ENCODE measurements around the gene REPS1.
A peak's percentile ranks its signal among the peaks of the same experiment; 100 is the strongest.

REPS1 gene

DNA sequence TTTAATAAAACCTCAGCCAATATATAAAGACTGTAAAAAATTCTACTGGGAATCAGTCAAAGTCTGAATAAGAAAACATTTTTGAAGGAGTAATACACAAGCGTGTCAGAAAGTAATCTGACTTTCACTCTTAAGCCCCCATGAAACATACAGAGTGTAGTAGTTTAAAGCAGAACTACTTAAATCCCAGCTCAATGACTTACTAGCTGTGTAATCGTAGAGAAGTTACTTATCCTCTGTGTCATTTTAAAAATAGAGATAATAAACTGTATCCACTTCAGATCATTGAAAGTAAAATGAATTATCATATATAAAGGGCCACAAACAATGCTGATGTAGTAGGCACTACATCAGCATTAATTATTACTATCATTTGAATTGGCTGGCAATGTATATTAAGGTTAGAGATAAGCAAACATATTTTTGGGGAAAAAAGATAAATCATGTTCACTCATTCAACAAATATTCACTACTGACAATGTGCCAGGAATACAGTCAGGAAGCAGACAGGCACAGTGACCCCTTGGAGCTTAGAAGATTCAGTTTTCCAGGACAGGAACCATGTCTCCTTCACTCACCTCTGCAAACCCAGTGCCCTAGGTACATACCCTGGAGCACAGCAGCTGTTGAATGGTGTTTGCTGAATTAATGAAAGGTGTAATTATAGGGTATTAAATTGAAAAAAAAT lies 14.4 kb downstream of the REPS1 start:
- intact Hi-C loops (cut with DNase I) = loop anchor here (2.0 kb wide), 1 partner anchor 13 kb away; no protein-coding TSS in a partner anchor
- DNase-seq = no peak

DNA sequence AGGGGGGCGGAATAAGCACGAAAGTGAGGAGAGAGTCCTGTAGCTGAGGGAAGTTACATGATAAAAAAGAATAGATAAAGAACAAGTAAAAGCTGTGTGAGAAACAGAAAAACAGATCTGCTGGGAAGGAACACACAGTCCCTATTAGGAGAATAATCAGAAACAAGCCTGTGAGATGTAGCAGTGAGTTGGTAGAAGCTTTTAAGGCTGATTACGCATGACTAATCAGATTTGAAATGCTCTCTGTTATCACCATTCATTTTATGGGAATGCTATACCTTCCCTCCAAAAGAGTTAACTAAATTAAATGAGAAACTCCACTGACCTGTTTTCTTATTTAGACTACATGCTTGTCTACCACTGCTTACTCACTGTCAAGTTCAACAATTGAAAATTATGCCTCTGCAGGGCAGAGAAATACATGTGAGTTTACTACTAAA lies 15.8 kb downstream of the REPS1 start:
- DNase-seq = no peak
- intact Hi-C loops (cut with DNase I) = loop anchor here (2.0 kb wide), 1 partner anchor 15 kb away; no protein-coding TSS in a partner anchor

DNA sequence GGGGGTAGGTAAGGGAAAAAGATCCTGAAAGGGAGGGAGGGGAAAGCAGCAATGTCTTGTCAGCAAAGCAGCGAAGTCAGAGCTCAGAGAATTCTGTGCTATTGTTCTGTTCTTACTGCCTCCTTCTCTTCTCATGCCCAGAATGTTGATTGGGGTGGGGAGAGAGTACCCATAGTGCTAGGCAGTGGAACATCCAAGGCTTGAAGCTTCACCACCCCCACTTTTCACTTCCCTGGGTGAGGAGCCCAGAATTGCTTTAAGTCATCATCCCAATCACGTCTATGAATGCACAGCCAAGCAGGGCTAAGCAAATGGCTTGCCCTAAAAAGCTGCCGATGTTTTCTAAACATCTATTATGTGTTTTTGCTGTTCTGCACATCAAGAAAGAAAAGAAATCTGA lies 16.5 kb downstream of the REPS1 start:
- intact Hi-C loops (cut with DNase I) = no loop called here
- DNase-seq = peak in 7 of 10 donors; percentile 23 to 87 (median 42)

DNA sequence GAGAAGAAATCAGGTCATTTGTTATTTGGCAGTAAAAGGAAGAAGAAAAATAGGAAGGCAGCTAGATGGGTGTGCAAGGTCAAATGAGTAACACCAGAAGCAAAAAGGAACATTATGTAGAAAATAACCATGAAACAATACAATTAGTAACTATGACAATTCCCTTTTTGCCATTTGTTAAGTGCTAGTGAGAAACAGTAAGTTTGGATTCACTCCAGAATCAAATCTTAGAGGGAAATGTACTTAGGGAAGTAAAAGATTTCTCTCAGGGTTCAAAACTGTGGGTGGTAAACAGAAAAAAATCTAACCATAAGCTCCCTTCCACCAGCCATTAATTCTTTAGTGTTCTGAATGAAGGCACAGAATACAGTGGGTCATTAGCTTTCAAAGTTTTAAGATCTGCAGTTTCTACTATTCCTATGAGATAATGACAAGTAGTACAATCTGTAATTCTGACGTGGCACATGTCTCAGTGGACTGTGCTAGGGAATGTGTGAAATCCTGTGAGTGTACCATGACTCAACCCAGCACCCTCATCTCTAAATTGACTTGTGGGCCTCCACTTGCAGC lies 17.1 kb downstream of the REPS1 start:
- intact Hi-C loops (cut with DNase I) = no loop called here
- DNase-seq = peak in 1 of 10 donors; percentile 64

DNA sequence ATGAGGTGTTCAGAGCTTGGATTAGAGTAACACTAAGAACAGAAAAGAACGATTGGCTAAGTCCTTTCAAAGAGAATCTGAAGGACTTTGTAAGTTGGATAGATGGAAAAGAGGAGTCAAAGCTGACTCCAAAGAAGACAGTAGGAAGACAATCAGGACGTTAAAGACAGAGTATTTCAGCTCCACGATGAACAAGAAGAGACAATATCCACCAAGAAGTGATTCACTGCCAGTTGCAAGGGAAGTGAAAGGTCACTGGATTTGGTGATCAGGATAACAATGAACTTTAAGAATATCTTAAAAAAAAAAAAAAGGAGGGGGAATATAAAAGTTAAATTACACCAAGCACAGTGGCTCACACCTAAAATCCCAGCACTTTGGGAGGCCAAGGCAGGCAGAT lies 17.9 kb downstream of the REPS1 start:
- DNase-seq = no peak
- intact Hi-C loops (cut with DNase I) = no loop called here

DNA sequence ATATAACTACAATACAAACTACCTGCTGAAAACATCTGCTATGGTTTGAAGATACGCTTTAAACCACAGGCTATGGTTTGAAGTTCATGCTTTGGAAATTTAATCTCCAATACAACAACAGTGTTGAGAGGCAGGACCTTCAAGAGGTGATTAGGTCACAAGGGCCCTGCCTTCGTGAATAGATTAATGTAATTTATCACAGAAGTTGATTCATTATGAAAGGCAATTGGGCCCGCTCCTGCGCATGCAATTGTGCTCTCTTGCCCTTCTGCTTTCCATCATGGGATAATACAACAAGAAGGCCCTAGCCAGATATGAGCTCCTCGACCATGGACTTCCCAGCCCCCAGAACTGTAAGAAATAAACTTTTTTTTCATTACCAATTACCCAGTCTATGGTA lies 21.2 kb downstream of the REPS1 start:
- DNase-seq = no peak
- intact Hi-C loops (cut with DNase I) = no loop called here

DNA sequence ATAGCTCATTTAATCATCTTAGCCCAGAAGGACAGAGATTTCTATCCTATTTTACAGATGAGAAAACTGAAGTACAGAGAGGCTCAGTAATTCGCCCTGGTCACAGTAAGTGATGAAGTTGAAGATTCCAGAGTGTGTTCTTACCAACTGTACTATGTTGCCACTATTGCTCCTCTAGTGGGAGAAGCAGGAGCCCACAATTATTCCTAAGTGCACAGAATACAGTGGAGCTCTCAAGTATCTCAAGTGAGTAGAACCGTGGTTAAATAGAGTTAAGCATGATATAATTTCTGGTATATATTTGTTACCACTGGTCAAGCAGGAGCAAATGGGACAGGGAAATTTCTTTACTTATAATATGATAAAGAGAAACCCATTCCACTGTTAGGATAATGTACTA lies 22.1 kb downstream of the REPS1 start:
- intact Hi-C loops (cut with DNase I) = no loop called here
- DNase-seq = no peak

DNA sequence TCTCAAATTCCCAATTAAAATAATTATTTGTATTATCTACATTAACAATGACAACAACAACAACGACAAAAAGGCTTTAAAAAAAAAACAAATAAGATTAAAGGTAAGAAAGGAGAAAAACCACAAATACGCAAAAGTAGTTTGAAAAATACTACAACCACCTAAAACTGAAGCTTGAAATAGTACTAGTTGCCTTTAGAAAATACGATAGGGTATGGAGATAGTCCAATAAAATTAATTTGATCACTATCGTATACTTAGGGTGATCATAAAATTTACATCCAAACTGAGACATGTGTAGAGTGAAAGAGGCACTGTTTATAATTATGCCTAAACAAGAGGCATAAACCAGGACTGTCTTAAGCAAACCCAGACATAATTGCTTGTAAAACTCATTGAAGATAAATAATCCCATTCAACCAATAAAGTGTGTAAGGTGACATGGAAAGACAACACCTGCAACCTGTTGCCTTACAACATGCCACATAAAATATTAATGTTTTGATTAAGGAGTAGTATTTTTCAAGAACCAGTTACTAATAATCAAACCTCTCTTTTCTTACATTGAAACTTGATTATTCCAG lies 22.7 kb downstream of the REPS1 start:
- intact Hi-C loops (cut with DNase I) = no loop called here
- no peak for DNase-seq

DNA sequence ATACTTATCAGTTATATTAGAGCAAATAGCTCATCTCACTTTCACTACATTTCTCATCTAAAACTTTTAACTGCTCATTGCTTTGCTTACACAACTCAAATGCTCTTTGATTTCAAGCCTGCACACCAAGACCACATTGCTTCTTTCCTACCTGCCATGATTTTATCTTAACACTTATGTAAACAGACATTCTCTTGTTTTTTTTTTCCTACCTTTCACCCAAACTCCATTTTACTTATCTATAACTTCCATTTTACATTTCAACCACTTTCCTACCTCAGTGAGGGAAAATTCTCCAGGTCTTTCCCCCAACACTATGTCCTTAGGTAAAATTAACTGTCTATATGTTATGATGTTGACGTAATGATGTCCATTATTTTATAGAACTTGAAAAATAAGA lies 24.0 kb downstream of the REPS1 start:
- DNase-seq = no peak
- intact Hi-C loops (cut with DNase I) = no loop called here

DNA sequence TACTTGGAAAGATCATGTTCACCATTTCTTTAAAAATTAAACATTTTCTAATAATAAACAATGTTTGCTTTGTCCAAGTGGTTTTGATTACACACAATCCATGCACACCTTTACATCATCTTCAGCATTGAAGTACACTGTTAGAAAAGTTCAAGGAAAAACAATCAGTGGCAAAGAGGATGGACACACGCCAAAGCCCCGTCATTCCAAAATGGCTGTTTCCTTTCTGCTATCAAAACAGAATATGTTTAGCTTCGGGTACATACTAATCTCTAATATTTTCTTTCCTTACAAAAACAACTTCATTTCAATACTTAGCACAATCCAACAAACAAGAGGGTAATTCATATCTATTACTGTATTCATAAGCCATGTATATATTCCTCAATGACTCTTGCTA lies 24.5 kb downstream of the REPS1 start:
- intact Hi-C loops (cut with DNase I) = no loop called here
- no peak for DNase-seq

DNA sequence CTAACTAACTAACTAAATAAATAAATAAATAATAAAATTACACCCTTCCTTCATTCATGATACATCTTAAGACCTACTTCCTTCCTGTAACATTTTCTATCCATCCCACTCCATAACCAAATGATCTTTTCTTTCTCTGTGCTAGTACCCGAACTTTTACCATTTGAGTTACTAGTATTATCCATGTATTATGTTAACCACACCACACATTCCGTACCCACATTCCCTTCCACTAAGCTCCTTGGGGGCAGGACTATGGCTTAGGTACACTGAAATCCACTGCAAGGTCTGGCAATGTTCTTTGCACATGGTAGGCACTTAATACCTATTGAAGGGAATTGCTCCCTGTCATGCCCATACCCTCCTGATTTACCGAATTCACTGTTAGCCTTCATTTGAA lies 24.9 kb downstream of the REPS1 start:
- no peak for DNase-seq
- intact Hi-C loops (cut with DNase I) = no loop called here

DNA sequence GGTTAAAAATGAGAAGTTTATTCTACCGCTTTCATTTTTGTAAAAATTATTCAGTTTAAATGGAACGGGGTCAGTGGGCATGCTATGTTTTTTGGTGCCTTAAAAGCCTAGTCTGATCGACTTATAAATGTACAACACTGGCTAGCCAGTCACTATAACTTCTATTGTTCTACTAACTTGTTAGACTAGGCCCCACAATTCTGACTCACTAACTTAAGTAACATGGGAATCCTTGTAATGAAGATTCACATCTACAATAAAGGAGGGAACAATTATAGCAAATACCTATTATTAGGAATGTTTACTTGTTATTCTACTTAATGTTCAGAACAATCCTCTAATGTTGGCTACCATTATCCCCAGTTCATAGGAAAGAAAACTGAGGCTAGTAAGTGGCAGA lies 28.5 kb downstream of the REPS1 start:
- intact Hi-C loops (cut with DNase I) = no loop called here
- DNase-seq = no peak

DNA sequence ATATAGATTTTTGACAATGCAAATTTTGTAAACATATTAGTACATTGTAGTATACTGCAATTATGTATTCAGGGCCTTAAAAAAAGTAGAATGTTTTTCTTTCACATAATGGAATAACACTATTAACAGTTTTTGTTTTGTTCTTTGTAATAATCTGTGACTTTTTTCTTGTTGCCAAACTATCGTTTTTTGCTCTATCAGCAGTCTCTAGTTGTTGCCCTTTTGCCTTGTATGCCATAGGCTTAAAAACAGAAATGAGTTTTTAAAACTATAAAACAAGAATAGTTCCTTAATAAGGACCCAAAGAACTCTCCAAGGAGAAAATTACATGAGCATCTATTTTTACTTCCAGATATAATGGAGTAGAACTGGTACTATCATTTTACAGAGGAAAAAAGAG lies 29.5 kb downstream of the REPS1 start:
- intact Hi-C loops (cut with DNase I) = no loop called here
- DNase-seq = no peak

DNA sequence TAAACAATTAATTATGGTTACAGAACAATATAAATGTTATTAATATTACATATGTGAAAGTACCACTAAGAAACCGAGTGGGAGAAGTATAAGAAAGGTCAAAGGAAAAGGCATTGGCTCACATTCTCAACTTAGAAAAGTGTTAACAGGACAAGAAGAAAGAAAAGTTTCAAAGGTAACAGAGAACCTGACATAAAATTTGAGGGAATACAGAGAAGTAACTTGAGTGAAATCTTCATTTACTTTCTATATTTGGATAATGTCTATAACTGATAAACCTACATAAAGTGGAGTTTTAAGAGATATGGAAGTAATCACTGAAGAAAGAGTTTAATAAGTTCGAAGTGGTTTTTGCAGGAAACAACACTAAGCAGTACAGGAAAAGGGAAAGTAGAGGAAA lies 30.1 kb downstream of the REPS1 start:
- DNase-seq = no peak
- intact Hi-C loops (cut with DNase I) = no loop called here

DNA sequence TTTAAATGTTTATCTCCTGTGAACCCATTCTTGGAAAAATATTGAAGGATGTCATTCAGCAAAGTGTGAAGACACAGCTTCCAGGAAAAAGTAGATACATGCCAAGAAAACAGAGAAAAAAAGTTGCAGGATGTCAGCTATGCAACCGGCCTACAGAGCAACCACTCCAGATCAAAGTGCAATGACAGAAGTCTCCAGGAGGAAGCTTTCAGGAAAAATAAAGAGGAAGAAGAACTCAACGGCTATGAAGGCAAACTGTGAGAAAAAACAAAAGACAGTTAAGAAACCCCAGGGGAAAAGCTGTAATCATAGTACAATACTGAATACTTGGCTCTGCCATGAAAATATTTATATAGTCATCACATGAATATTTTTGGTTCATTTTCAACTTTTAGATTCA lies 30.6 kb downstream of the REPS1 start:
- intact Hi-C loops (cut with DNase I) = no loop called here

DNA sequence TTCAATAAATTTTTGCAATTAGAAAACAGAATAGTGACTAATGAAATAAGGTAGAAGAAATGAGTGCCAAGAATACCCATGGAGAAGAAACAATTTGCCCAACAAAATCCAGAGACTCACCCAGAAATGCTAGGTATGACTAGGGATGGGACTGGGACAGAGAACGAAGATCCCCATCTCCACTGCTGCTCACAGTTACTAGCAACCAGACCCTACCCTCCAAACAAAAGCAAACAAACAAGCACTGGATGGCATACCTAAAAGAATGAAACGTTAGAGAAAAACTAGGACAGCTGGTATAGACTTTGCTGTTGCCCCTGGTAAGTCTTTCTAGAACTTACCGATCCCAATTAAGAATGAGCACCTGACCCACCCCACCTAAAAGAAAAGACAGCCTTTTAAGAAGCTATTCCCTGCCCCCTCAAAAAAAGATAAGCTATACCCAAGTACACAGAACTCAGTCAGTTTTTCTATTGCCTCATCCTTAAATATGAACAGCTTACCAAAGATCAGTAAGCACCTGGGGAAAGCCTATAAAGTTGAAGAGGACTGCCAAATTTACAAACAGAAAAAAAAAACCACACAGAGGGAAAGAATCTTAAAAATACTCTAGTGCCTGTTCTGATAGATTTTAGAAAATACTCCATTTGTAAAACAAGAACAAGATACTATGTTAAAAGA lies 31.7 kb downstream of the REPS1 start:
- no peak for DNase-seq
- intact Hi-C loops (cut with DNase I) = no loop called here

More for the DNA sequence above, 30.6 kb downstream of the REPS1 start:
- no peak for DNase-seq

DNA sequence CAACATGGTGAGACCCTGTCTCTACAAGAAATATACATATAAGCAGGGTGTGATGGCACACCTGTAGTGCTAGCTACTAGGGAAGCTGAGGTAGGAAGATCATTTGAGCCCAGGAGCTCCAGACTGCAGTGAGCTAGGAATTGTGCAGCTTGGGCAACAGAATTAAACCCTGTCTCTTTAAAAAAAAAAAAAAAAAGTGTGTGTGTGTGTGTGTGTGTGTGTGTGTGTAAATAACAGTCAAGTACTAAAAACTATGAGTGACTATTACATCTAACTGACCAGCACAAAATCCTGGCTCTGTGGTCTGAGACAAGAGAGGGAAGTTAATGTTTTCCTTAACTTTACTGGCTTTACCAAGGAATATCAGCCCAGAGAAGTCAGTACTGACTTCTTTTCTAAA lies 32.8 kb downstream of the REPS1 start:
- DNase-seq = no peak
- intact Hi-C loops (cut with DNase I) = no loop called here

DNA sequence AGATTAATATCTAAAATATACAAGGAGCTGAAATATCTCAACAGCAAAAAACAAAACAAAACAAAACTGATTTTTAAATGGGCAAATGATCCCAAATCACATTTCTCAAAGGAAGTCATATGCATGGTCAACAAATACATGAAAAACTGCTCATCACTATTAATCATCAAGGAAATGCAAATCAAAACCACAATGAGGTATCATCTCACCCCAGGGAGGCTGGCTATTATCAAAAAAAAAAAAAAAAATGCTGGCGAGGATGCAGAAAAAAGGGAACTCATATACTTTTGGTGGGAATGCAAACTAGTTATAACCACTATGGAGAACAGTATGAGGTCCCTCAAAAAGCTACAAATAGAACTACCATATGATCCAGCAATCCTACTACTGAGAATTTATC lies 34.6 kb downstream of the REPS1 start:
- intact Hi-C loops (cut with DNase I) = no loop called here
- DNase-seq = no peak

DNA sequence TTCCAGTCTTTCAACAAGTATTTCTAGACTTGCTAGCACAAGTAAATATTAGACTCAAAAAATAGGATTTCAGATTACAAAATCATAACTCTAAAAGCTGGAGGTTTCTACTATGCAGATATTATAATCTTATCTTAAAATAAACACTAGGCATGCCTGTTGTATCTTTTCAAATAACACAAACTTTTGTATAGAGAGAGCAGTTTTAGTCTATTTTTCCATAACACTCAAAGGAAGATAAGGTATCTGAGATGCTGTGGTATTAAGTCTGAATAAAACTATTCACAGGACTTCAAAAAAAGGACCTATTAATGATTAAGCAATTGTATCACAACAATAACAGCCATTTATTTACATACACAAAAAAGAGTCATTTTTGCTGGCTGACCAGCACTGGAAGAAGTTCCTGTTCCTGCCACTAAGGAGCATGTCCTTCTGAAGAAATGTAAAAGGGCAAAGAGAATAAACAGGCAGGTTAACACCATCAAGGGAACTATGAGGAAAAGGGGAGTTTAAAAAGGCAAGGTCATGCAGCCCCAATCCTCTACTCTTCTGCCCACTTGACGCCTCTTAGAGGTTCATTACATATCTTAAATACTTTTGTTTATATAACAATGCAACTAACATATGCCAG lies 39.4 kb downstream of the REPS1 start:
- no peak for DNase-seq
- intact Hi-C loops (cut with DNase I) = no loop called here

DNA sequence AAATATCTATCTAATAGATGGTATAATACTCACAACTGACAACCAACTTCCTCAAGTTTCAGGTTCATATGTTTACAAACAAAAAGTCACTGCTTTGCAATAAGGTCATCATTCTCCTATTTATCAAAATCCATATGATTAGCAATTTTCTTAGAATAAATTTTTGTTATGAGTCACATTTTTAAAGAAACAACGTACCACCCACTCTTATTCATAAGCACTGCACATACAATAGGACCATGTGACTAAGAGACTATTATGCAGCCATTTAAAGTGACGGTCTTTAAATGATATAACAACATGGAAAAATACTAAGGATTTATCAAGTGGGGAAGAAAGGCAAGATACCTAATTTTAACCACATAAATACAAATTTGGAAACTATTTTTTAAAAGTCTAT lies 40.0 kb downstream of the REPS1 start:
- intact Hi-C loops (cut with DNase I) = no loop called here

DNA sequence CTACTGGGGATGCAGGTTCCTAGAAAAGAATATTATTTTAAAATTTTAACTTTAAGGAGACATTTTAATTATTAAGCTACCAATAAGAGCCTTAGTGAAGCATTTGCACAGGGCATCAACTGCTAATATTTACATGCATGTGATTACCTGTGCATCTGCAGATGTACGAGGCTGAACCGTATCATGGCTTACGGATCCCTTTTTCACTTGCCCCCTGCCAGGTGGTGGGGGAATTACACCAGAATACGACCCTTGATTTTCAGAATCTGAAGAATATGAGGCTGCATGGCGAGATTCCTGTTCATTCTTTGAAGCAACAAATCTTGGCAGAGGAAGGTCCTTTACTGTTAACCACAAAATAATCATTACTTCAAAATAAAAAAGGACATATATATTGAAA lies 42.7 kb downstream of the REPS1 start:
- intact Hi-C loops (cut with DNase I) = no loop called here
- no peak for DNase-seq

More for the DNA sequence above, 40.0 kb downstream of the REPS1 start:
- no peak for DNase-seq

Data from posterior cingulate gyrus (tissue), 11 donors.